ENCODE measurements around the gene SYDE2. TPM values are rescaled to one million over a fixed set of nuclear protein-coding genes. Genes with fewer than 3 reads are reported as not detected.
A peak's percentile ranks its signal among the peaks of the same experiment; 100 is the strongest.

Gene SYDE2
- total and polyA plus RNA-seq, 9 of the 15 experiments (the other 6 are each of a cell fraction or from before 2014, with no cell fraction given): 0.39 to 8.7 (median 4.5) TPM

GRCh38 chr1:85244271-85245061 lies 43.6 kb upstream of the SYDE2 start (continued):
- TF ChIP-seq PML (IDR thresholded peaks at IDR 0.05; ENCODE audit: low read length) (no peak), CBFA2T3 (IDR thresholded peaks at IDR 0.05) (peak; percentile 31; the same call in 1 of the 2 replicates), BDP1 (IDR thresholded peaks at IDR 0.05; ENCODE audit: insufficient read depth, insufficient read length) (no peak), MECOM (CRISPR knock-in tag; IDR thresholded peaks at IDR 0.05) (no peak), RUNX1 (IDR thresholded peaks at IDR 0.05; ENCODE audit: low read depth) (no peak), SMARCA4 (IDR thresholded peaks at IDR 0.05) (peak; percentile 57; the same call in 1 of the 2 replicates), CTCF (IDR thresholded peaks at IDR 0.05 in 2 of 3, conservative IDR thresholded peaks at IDR 0.05 in 1 of 3; ENCODE audit: insufficient read depth in 2 of 3, low read depth in 1 of 3, low read length in 3 of 3) (peak in 1 of 3 experiments; percentile 3; a peak in 1 of 6 replicates), ZNF77 (CRISPR knock-in tag; IDR thresholded peaks at IDR 0.05) (no peak), YBX1 (IDR thresholded peaks at IDR 0.05) (no peak), POLR2H (tag; IDR thresholded peaks at IDR 0.05; ENCODE audit: low read depth) (peak; percentile 52; the same call in 1 of the 2 replicates), SP1 (CRISPR knock-in tag; IDR thresholded peaks at IDR 0.05) (no peak), ZBTB8A (IDR thresholded peaks at IDR 0.05; ENCODE audit: partially characterized antibody) (no peak), OTX1 (CRISPR knock-in tag; IDR thresholded peaks at IDR 0.05) (no peak), EHMT2 (IDR thresholded peaks at IDR 0.05) (no peak)
- TF ChIP-seq, protein P1, sequence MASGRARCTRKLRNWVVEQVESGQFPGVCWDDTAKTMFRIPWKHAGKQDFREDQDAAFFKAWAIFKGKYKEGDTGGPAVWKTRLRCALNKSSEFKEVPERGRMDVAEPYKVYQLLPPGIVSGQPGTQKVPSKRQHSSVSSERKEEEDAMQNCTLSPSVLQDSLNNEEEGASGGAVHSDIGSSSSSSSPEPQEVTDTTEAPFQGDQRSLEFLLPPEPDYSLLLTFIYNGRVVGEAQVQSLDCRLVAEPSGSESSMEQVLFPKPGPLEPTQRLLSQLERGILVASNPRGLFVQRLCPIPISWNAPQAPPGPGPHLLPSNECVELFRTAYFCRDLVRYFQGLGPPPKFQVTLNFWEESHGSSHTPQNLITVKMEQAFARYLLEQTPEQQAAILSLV (tag; IDR thresholded peaks at IDR 0.05): no peak
- TF ChIP-seq, protein P2, sequence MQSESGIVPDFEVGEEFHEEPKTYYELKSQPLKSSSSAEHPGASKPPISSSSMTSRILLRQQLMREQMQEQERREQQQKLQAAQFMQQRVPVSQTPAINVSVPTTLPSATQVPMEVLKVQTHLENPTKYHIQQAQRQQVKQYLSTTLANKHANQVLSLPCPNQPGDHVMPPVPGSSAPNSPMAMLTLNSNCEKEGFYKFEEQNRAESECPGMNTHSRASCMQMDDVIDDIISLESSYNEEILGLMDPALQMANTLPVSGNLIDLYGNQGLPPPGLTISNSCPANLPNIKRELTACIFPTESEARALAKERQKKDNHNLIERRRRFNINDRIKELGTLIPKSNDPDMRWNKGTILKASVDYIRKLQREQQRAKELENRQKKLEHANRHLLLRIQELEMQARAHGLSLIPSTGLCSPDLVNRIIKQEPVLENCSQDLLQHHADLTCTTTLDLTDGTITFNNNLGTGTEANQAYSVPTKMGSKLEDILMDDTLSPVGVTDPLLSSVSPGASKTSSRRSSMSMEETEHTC (IDR thresholded peaks at IDR 0.05): no peak
- TF ChIP-seq, protein P3, sequence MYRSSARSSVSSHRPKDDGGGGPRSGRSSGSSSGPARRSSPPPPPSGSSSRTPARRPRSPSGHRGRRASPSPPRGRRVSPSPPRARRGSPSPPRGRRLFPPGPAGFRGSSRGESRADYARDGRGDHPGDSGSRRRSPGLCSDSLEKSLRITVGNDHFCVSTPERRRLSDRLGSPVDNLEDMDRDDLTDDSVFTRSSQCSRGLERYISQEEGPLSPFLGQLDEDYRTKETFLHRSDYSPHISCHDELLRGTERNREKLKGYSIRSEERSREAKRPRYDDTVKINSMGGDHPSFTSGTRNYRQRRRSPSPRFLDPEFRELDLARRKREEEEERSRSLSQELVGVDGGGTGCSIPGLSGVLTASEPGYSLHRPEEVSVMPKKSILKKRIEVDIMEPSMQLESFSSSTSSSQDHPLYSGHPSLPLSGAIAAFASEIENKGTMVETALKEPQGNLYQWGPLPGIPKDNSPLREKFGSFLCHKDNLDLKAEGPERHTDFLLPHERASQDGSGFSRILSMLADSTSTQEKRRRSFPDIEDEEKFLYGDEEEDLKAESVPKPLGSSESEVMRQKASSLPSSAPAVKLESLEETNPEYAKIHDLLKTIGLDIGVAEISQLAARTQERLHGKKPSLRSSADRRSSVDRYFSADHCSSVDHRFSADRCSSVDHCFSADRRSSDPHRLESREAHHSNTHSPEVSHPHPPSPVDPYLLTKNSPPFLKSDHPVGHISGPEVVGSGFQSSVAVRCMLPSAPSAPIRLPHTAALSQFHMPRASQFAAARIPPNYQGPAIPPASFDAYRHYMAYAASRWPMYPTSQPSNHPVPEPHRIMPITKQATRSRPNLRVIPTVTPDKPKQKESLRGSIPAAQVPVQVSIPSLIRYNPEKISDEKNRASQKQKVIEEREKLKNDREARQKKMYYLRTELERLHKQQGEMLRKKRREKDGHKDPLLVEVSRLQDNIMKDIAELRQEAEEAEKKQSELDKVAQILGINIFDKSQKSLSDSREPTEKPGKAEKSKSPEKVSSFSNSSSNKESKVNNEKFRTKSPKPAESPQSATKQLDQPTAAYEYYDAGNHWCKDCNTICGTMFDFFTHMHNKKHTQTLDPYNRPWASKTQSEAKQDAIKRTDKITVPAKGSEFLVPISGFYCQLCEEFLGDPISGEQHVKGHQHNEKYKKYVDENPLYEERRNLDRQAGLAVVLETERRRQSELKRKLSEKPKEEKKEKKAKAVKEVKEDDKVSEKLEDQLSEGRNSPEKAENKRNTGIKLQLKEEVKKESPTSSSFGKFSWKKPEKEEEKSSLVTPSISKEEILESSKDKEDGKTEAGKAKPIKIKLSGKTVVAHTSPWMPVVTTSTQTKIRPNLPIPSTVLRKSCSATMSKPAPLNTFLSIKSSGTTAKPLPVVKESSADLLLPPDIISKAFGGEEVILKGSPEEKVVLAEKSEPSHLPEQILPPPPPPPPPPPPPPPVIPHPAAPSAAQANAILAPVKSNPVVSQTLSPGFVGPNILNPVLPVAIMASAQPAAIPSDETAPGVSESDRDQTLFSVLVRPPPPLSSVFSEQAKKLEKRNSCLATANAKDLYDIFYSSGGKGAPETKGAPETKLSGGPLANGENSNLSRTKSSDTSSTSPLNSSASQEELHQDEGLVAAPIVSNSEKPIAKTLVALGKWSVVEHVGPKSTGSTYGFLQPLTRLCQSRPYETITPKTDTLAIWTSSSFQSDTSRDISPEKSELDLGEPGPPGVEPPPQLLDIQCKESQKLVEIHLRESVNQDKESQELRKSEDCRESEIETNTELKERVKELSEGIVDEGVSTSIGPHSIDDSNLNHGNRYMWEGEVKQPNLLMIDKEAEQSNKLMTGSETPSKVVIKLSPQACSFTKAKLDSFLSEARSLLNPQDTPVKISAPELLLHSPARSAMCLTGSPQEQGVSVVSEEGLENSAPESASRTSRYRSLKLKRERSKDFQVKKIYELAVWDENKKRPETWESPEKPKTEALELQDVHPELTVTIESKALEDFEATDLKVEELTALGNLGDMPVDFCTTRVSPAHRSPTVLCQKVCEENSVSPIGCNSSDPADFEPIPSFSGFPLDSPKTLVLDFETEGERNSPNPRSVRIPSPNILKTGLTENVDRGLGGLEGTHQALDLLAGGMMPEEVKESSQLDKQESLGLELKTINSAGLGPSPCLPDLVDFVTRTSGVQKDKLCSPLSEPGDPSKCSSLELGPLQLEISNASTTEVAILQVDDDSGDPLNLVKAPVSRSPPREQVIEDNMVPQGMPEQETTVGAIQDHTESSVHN (IDR thresholded peaks at IDR 0.05; ENCODE audit: borderline replicate concordance in 1 of 2, low read depth in 1 of 2): no peak
